K562 (cell line): Measurements from ENCODE around the gene PKP1. TPM values are rescaled to one million over a fixed set of nuclear protein-coding genes. Genes with fewer than 3 reads are reported as not detected.

Experiments used
- ATAC-seq: fragments of 200-7000 bp; cut with Tn5 transposase; 3 replicates; pipeline ENCODE4 v1.9.1; 2020; ENCODE audit warnings: moderate library complexity
- BruUV-seq: library from RNA; stranded (reverse); fragments of 400-500 nt; replicated peaks from 2 replicates; lab custom pipeline; 2021; lab: Mats Ljungman, UMichigan
- CTCF ChIA-PET: fragments of 300-600 bp; formaldehyde crosslinking; extraction: SDS; loops from one replicate; lab custom pipeline; 2021; ENCODE audit warnings: low intra/inter-chr PET ratio; lab: Yijun Ruan, JAX
- POLR2A ChIA-PET: fragments of 300-600, 350-650 bp; sonication (Branson Sonifier 250); formaldehyde crosslinking; extraction: SDS; loops from one replicate; lab custom pipeline; 2021; ENCODE audit warnings: antibody characterized with exemption, inconsistent platforms; lab: Yijun Ruan, JAX
- DNase-seq, 4 experiments: peaks; one replicate each; pipeline versions ENCODE4 v3.0.0 to v3.0.0-alpha.2; 2011 to 2018; ENCODE audit warnings: low spot score in 3 of 4, mixed read lengths in 3 of 4; ENCODE audit errors: extremely low read depth in 1 of 4
- FAIRE-seq: peaks from 2 replicates; lab custom pipeline; 2011; peaks lifted over from hg19 to GRCh38; lab: Jason Lieb, UNC
- H2AFZ ChIP-seq: 2 replicates; pipeline ENCODE4 v1.6.0; 2011; ENCODE audit warnings: low read depth, low read length, control low read depth, inconsistent platforms
- H3K27ac ChIP-seq: fragments of 200-600 bp; 3 replicates; pipeline ENCODE4 v1.8.0; 2011; ENCODE audit warnings: low read depth, mild to moderate bottlenecking, control low read depth, inconsistent platforms, low read length, moderate library complexity, mixed read lengths; ENCODE audit errors: extremely low read depth
- H3K27me3 ChIP-seq, 2 experiments: fragments of 300-600 bp in 1 of 2; 2 replicates in 1 of 2; 3 replicates in 1 of 2; pipeline versions ENCODE4 v1.6.0 to v1.8.0; 2011; ENCODE audit warnings: inconsistent platforms in 2 of 2, low read length in 2 of 2, mild to moderate bottlenecking in 1 of 2, mixed read lengths in 1 of 2, moderate library complexity in 1 of 2; ENCODE audit not compliant: control insufficient read depth in 2 of 2, insufficient read depth in 2 of 2
- H3K36me3 ChIP-seq: fragments of 300-600 bp; 3 replicates; pipeline ENCODE4 v1.8.0; 2011; ENCODE audit warnings: mild to moderate bottlenecking, low read length, inconsistent platforms; ENCODE audit not compliant: control insufficient read depth, insufficient read depth
- H3K4me1 ChIP-seq, 2 experiments: fragments of 200-600 bp in 1 of 2; replicated peaks in 1 of 2; 2 replicates in 1 of 2; 3 replicates in 1 of 2; pipeline versions ENCODE4 v1.5.1 to v1.8.0; 2011; ENCODE audit warnings: inconsistent platforms in 2 of 2, low read length in 2 of 2, mild to moderate bottlenecking in 1 of 2, mixed read lengths in 1 of 2, moderate library complexity in 1 of 2; ENCODE audit not compliant: control insufficient read depth in 2 of 2, insufficient read depth in 2 of 2
- H3K4me2 ChIP-seq: 2 replicates; pipeline ENCODE4 v1.6.1; 2011; ENCODE audit warnings: low read length, control low read depth, inconsistent platforms, mixed read lengths; ENCODE audit not compliant: insufficient read depth
- H3K4me3 ChIP-seq: fragments of 200-600 bp; sonication (generic), shearing (Covaris generic); 2 replicates; pipeline ENCODE4 v1.5.1; 2016; ENCODE audit warnings: control low read depth, inconsistent platforms
- H3K79me2 ChIP-seq: fragments of 200-600 bp; 3 replicates; pipeline ENCODE4 v1.8.0; 2011; ENCODE audit warnings: low read length, inconsistent platforms; ENCODE audit not compliant: control insufficient read depth, insufficient read depth
- H3K9ac ChIP-seq, 2 experiments: 2 replicates each; pipeline versions ENCODE4 v1.6.0 to v1.6.1; 2011; ENCODE audit warnings: low read depth in 2 of 2, low read length in 2 of 2, control low read depth in 1 of 2, inconsistent platforms in 1 of 2, mild to moderate bottlenecking in 1 of 2, mixed read lengths in 1 of 2; ENCODE audit not compliant: insufficient read depth in 1 of 2
- H3K9me1 ChIP-seq: one replicate; pipeline ENCODE4 v1.6.0; 2011; ENCODE audit warnings: inconsistent platforms, mild to moderate bottlenecking, low read length, moderate library complexity; ENCODE audit not compliant: control insufficient read depth, insufficient read depth
- H3K9me3 ChIP-seq: replicated peaks from 2 replicates; pipeline ENCODE4 v1.5.1; 2011; ENCODE audit warnings: low read depth, low read length, inconsistent platforms; ENCODE audit not compliant: control insufficient read depth, insufficient read depth
- H4K20me1 ChIP-seq: replicated peaks from 2 replicates; pipeline ENCODE4 v1.6.1; 2011; ENCODE audit warnings: low read length, inconsistent platforms, mixed read lengths; ENCODE audit not compliant: control insufficient read depth, insufficient read depth
- ATF3 ChIP-seq, 2 experiments: fragments of 450-650 bp in 1 of 2; sonication (generic) in 1 of 2; formaldehyde crosslinking in 1 of 2; IDR thresholded peaks in 1 of 2; conservative IDR thresholded peaks in 1 of 2; 2 replicates each; pipeline versions ENCODE4 v1.6.1 to v1.8.1; 2016 to 2023; ENCODE audit warnings: mild to moderate bottlenecking in 2 of 2, moderate library complexity in 2 of 2, inconsistent platforms in 1 of 2, missing genetic modification reagents in 1 of 2
- BMI1 ChIP-seq: fragments of 150-350 bp; IDR thresholded peaks from 2 replicates; pipeline ENCODE4 v1.6.1; 2014; ENCODE audit warnings: low read length
- CEBPG ChIP-seq, 3 experiments: fragments of 200-800 bp in 1 of 3; sonication (Bioruptor generic) in 1 of 3; sonication (generic) in 1 of 3; formaldehyde crosslinking in 1 of 3; IDR thresholded peaks in 2 of 3; conservative IDR thresholded peaks in 1 of 3; 2 replicates each; pipeline versions ENCODE4 v1.6.1 to v1.8.0; 2016 to 2022; ENCODE audit warnings: missing compliant biosample characterization in 2 of 3, missing genetic modification characterization in 2 of 3, mild to moderate bottlenecking in 1 of 3, missing genetic modification reagents in 1 of 3
- CHCHD3 ChIP-seq: fragments of 250-450 bp; sonication (Bioruptor Pico); IDR thresholded peaks from 2 replicates; pipeline ENCODE4 v2.1.2; 2022; ENCODE audit warnings: mild to moderate bottlenecking
- CREB5 ChIP-seq: fragments of 250-450 bp; sonication (Bioruptor Pico); IDR thresholded peaks from 2 replicates; pipeline ENCODE4 v1.5.0; 2020; ENCODE audit warnings: mild to moderate bottlenecking
- DIDO1 ChIP-seq: fragments of 450-650 bp; IDR thresholded peaks from 2 replicates; pipeline ENCODE4 v1.6.1; 2016; ENCODE audit warnings: low read depth, missing biosample characterization, missing genetic modification characterization
- ELF4 ChIP-seq: fragments of 450-650 bp; formaldehyde crosslinking; IDR thresholded peaks from 2 replicates; pipeline ENCODE4 v1.4.0; 2022; ENCODE audit warnings: missing genetic modification characterization
- FOXP4 ChIP-seq: sonication (generic); formaldehyde crosslinking; IDR thresholded peaks from 2 replicates; pipeline ENCODE4 v1.8.0; 2022; ENCODE audit warnings: mild to moderate bottlenecking, missing genetic modification reagents, borderline replicate concordance
- HDAC8 ChIP-seq: fragments of 450-650 bp; IDR thresholded peaks from 2 replicates; pipeline ENCODE4 v1.6.1; 2016; ENCODE audit warnings: mild to moderate bottlenecking, missing genetic modification characterization, moderate library complexity, missing compliant biosample characterization
- MCM2 ChIP-seq: fragments of 450-650 bp; IDR thresholded peaks from 2 replicates; pipeline ENCODE4 v1.6.1; 2017; ENCODE audit warnings: low read depth, mild to moderate bottlenecking
- NONO ChIP-seq, 2 experiments: fragments of 200-400 bp in 1 of 2; fragments of 450-650 bp in 1 of 2; formaldehyde crosslinking in 1 of 2; IDR thresholded peaks; 2 replicates each; pipeline ENCODE4 v1.6.1; 2017; ENCODE audit warnings: low read depth in 2 of 2, mild to moderate bottlenecking in 2 of 2, moderate library complexity in 2 of 2, low read length in 1 of 2
- RAD21 ChIP-seq, 2 experiments: fragments of 250-450 bp in 1 of 2; fragments of 450-650 bp in 1 of 2; sonication (Bioruptor Pico) in 1 of 2; formaldehyde crosslinking in 1 of 2; IDR thresholded peaks in 1 of 2; conservative IDR thresholded peaks in 1 of 2; 2 replicates each; pipeline versions ENCODE4 v1.4.0 to v1.8.0; 2020 to 2022; ENCODE audit warnings: mild to moderate bottlenecking in 2 of 2, moderate library complexity in 1 of 2
- SNIP1 ChIP-seq: fragments of 450-650 bp; IDR thresholded peaks from 2 replicates; pipeline ENCODE4 v1.7.1; 2017; ENCODE audit warnings: low read depth, mild to moderate bottlenecking
- SRSF3 ChIP-seq: fragments of 200-400 bp; formaldehyde crosslinking; IDR thresholded peaks from 2 replicates; pipeline ENCODE4 v1.6.1; 2016; ENCODE audit warnings: mild to moderate bottlenecking, low read length, moderate library complexity; ENCODE audit not compliant: insufficient read depth
- TGIF2 ChIP-seq: sonication (generic); formaldehyde crosslinking; IDR thresholded peaks from 2 replicates; pipeline ENCODE4 v1.8.1; 2022; ENCODE audit warnings: mild to moderate bottlenecking, missing genetic modification reagents, moderate library complexity
- ZEB2 ChIP-seq: fragments of 450-650 bp; IDR thresholded peaks from 2 replicates; pipeline ENCODE4 v1.6.1; 2016
- whole genome bisulfite sequencing: fragments of 100-300 bp; shearing (Covaris generic); methylation state at CpG from one replicate; pipeline ENCODE4 v1.1.6; 2016; ENCODE audit warnings: low coverage, mixed read lengths; ENCODE audit not compliant: insufficient coverage; ENCODE audit errors: missing lambda C conversion rate; 5-methylcytosine and 5-hydroxymethylcytosine counted together
- in situ Hi-C: fragments of 300-500 bp; cut with MboI; formaldehyde crosslinking; loops from 4 replicates; pipeline ENCODE4 v1.15.0; 2018; ENCODE audit warnings: inconsistent platforms, mixed read lengths
- intact Hi-C: fragments of 100-400 bp; cut with micrococcal nuclease; formaldehyde crosslinking; loops from 2 replicates; pipeline ENCODE4 v1.14.2; 2022
- polyA plus RNA-seq, 8 experiments: library from polyadenylated mRNA; depleted of rRNA in 4 of 8; stranded (reverse) in 5 of 8; unstranded in 3 of 8; fragments of >200 nt; fragmentation: Nextera tagmentation in 2 of 8; fragmentation: Illumina TruSeq in 1 of 8; extraction: Ambion mirVana in 2 of 8; extraction: Trizol in 1 of 8; gene quantifications; 2 replicates each; pipeline versions ENCODE4 v1.2.1 to v1.2.3, GENCODE V29; 2011 to 2014; ENCODE audit warnings: inconsistent platforms in 1 of 8, missing spikeins in 1 of 8
- total RNA-seq, 7 experiments: library from RNA; depleted of rRNA in 6 of 7; stranded (reverse); fragments of >200 nt in 6 of 7; fragmentation: Illumina TruSeq in 2 of 7; extraction: Trizol in 2 of 7; gene quantifications; 2 replicates each; pipeline versions ENCODE4 v1.2.1 to v1.2.3, GENCODE V29; 2011 to 2021; ENCODE audit warnings: low replicate concordance in 1 of 7

PKP1 gene
- total and polyA plus RNA-seq, 9 of the 15 experiments (the other 6 are each of a cell fraction or from before 2014, with no cell fraction given), result not detected

- no peaks in the 10 kb centered on the region for H3K36me3 ChIP-seq
- ChIA-PET CTCF (interaction anchor here (1.5 to 3.3 kb wide), 2 partner anchors 108 to 155 kb away, joined by 8 to 60 read pairs; no protein-coding TSS in a partner anchor), POLR2A (interaction anchor here (0.6 kb wide), 1 partner anchor 38 kb away, joined by 3 read pairs; no protein-coding TSS in a partner anchor)
- 4% methylated on average over 6 of the region's 6 CpGs for WGBS
- no peak overlapping the region for H3K4me2 ChIP-seq
- H3K79me2 ChIP-seq, result no peaks in the 10 kb centered on the region
- no peak overlapping the region for H3K4me3 ChIP-seq
- H3K9ac ChIP-seq, result no peak overlapping the region; a peak in 1 of 4 replicates
- H3K4me1 ChIP-seq, result peaks cover 0 to 12% of the 10 kb centered on the region in 2 experiments; a peak in 1 of 5 replicates
- H3K9me1 ChIP-seq, result no peaks in the 10 kb centered on the region
- no peak for FAIRE-seq
- H2AFZ ChIP-seq, result no peak overlapping the region
- no peak overlapping the region for H3K27ac ChIP-seq
- H3K27me3 ChIP-seq, result peaks cover 0 to 42% of the 10 kb centered on the region in 2 experiments; a peak in 3 of 5 replicates
- in situ Hi-C loops (no loop called here), intact Hi-C loops (loop anchor here (5.0 kb wide), 1 partner anchor 94 kb away; no protein-coding TSS in a partner anchor)
- DNase-seq, result no peak
- ATAC-seq, result no peak
- no peaks in the 10 kb centered on the region for H3K9me3 ChIP-seq
- H4K20me1 ChIP-seq, result peaks cover 14% of the 10 kb centered on the region
- TF ChIP-seq TGIF2 (CRISPR knock-in tag), result no peak
- no peak for TF ChIP-seq CEBPG (CRISPR knock-in tag; IDR thresholded peaks at IDR 0.05)
- no peak for TF ChIP-seq CEBPG (tag; conservative IDR thresholded peaks at IDR 0.05 in 1 of 2, IDR thresholded peaks at IDR 0.05 in 1 of 2)
- TF ChIP-seq FOXP4 (CRISPR knock-in tag), result no peak
- TF ChIP-seq BMI1, result no peak
- TF ChIP-seq CHCHD3, result no peak
- no peak for TF ChIP-seq MCM2
- no peak for TF ChIP-seq NONO (IDR thresholded peaks at IDR 0.05; ENCODE audit: low read depth in 2 of 2, low read length in 1 of 2)
- no peak for TF ChIP-seq DIDO1
- no peak for TF ChIP-seq RAD21 (CRISPR knock-in tag; conservative IDR thresholded peaks at IDR 0.05 in 1 of 2, IDR thresholded peaks at IDR 0.05 in 1 of 2)
- TF ChIP-seq ATF3 (IDR thresholded peaks at IDR 0.05), result no peak
- no peak for TF ChIP-seq ATF3 (CRISPR knock-in tag; conservative IDR thresholded peaks at IDR 0.05)
- TF ChIP-seq CREB5 (CRISPR knock-in tag), result no peak
- no peak for TF ChIP-seq SNIP1
- no peak for TF ChIP-seq ELF4 (CRISPR knock-in tag)
- TF ChIP-seq HDAC8, result no peak
- no peak for TF ChIP-seq SRSF3
- TF ChIP-seq ZEB2, result no peak
- BruUV-seq, result no TSS peak
Observed at GRCh38 chr1:201252944-201253371, 30.3 kb upstream of the PKP1 start.
